Endothelial cell of umbilical vein (primary cell): ENCODE measurements around the gene MRGPRE. TPM values are rescaled to one million over a fixed set of nuclear protein-coding genes. Genes with fewer than 3 reads are reported as not detected.

Experiments
- BruUV-seq: library from RNA; stranded (reverse); fragments of 400-500 nt; replicated peaks from 2 replicates; lab custom pipeline; 2021; lab: Mats Ljungman, UMichigan
- CTCF ChIA-PET: fragments of 300-600, 350-600 bp; sonication (Branson Sonifier 250); formaldehyde crosslinking; loops from one replicate; lab custom pipeline; 2021; ENCODE audit warnings: antibody characterized with exemption, inconsistent platforms; lab: Charles Lee
- POLR2A ChIA-PET: fragments of 300-600, 350-600 bp; sonication (Branson Sonifier 250); formaldehyde crosslinking; loops from one replicate; lab custom pipeline; 2021; ENCODE audit warnings: antibody characterized with exemption, inconsistent platforms; lab: Charles Lee
- DNase-seq: peaks from one replicate; pipeline ENCODE4 v3.0.0-alpha.2; 2011; ENCODE audit warnings: low read depth, low spot score
- FAIRE-seq: peaks from 2 replicates; lab custom pipeline; 2011; peaks lifted over from hg19 to GRCh38; lab: Jason Lieb, UNC
- H2AFZ ChIP-seq: 2 replicates; pipeline ENCODE4 v1.6.0; 2012; ENCODE audit warnings: low read depth, low read length, control low read depth, inconsistent platforms
- H3K27ac ChIP-seq: 2 replicates; pipeline ENCODE4 v1.5.1; 2011; ENCODE audit warnings: low read depth, mild to moderate bottlenecking, control low read depth, low read length, moderate library complexity; ENCODE audit not compliant: insufficient read depth
- H3K27me3 ChIP-seq, 2 experiments: 2 replicates each; pipeline versions ENCODE4 v1.6.0 to v1.6.1; 2011; ENCODE audit warnings: low read length in 2 of 2, mixed read lengths in 1 of 2; ENCODE audit not compliant: control insufficient read depth in 2 of 2, insufficient read depth in 2 of 2
- H3K36me3 ChIP-seq, 2 experiments: 2 replicates in 1 of 2; 3 replicates in 1 of 2; pipeline ENCODE4 v1.5.1; 2011; ENCODE audit warnings: low read length in 2 of 2, mild to moderate bottlenecking in 1 of 2, moderate library complexity in 1 of 2; ENCODE audit not compliant: control insufficient read depth in 2 of 2, insufficient read depth in 2 of 2; ENCODE audit errors: extremely low read depth in 1 of 2
- H3K4me1 ChIP-seq: 3 replicates; pipeline ENCODE4 v1.5.1; 2011; ENCODE audit warnings: mild to moderate bottlenecking, low read length; ENCODE audit not compliant: control insufficient read depth, insufficient read depth; ENCODE audit errors: extremely low read depth
- H3K4me2 ChIP-seq: 2 replicates; pipeline ENCODE4 v1.6.1; 2011; ENCODE audit warnings: low read length, control low read depth, mixed read lengths; ENCODE audit not compliant: insufficient read depth
- H3K4me3 ChIP-seq, 3 experiments: fragments of 200-600 bp in 1 of 3; sonication (generic), shearing (Covaris generic) in 1 of 3; replicated peaks in 1 of 3; 2 replicates each; pipeline ENCODE4 v1.5.1; 2011 to 2016; ENCODE audit warnings: control low read depth in 3 of 3, low read length in 3 of 3, mild to moderate bottlenecking in 2 of 3, inconsistent platforms in 1 of 3, low read depth in 1 of 3, moderate library complexity in 1 of 3; ENCODE audit not compliant: insufficient read depth in 1 of 3
- H3K79me2 ChIP-seq: 2 replicates; pipeline ENCODE4 v1.6.0; 2012; ENCODE audit warnings: low read length, inconsistent platforms; ENCODE audit not compliant: control insufficient read depth, insufficient read depth
- H3K9ac ChIP-seq: replicated peaks from 2 replicates; pipeline ENCODE3; 2011; ENCODE audit warnings: low read length, control low read depth; ENCODE audit not compliant: insufficient read depth; ENCODE audit errors: extremely low read depth
- H3K9me1 ChIP-seq: replicated peaks from 3 replicates; pipeline ENCODE4 v1.6.0; 2011; ENCODE audit warnings: mild to moderate bottlenecking, low read length; ENCODE audit not compliant: control insufficient read depth, insufficient read depth; ENCODE audit errors: extremely low read depth
- H3K9me3 ChIP-seq: replicated peaks from 2 replicates; pipeline ENCODE4 v1.5.1; 2012; ENCODE audit warnings: low read length, inconsistent platforms; ENCODE audit not compliant: control insufficient read depth, insufficient read depth
- H4K20me1 ChIP-seq: replicated peaks from 2 replicates; pipeline ENCODE3; 2011; ENCODE audit warnings: mild to moderate bottlenecking, low read length; ENCODE audit not compliant: control insufficient read depth, insufficient read depth; ENCODE audit errors: extremely low read depth
- CTCF ChIP-seq, 2 donors: IDR thresholded peaks; 1 replicate in 1 of 2; 2 replicates in 1 of 2; pipeline ENCODE4 v1.5.1; 2011; ENCODE audit warnings: low read length in 2 of 2, mild to moderate bottlenecking in 2 of 2, moderate library complexity in 2 of 2, control low read depth in 1 of 2, inconsistent platforms in 1 of 2, low read depth in 1 of 2; ENCODE audit not compliant: insufficient read depth in 1 of 2; ENCODE audit errors: extremely low read depth in 1 of 2
- EZH2 ChIP-seq: IDR thresholded peaks from 2 replicates; pipeline ENCODE4 v1.6.1; 2012; ENCODE audit warnings: borderline replicate concordance, low read depth, mild to moderate bottlenecking, moderate library complexity, low read length, inconsistent platforms; ENCODE audit not compliant: severe bottlenecking
- FOS ChIP-seq: IDR thresholded peaks from 2 replicates; pipeline ENCODE4 v1.6.1; 2011; ENCODE audit warnings: mild to moderate bottlenecking, low read length, moderate library complexity, borderline replicate concordance; ENCODE audit not compliant: insufficient read depth
- GATA2 ChIP-seq: IDR thresholded peaks from 2 replicates; pipeline ENCODE4 v1.7.0; 2011; ENCODE audit warnings: low read depth, mild to moderate bottlenecking, moderate library complexity, mixed read lengths, low read length; ENCODE audit not compliant: insufficient read length, insufficient read depth
- JUN ChIP-seq: IDR thresholded peaks from 2 replicates; pipeline ENCODE4 v1.6.1; 2011; ENCODE audit warnings: borderline replicate concordance, low read depth; ENCODE audit not compliant: insufficient read length, insufficient read depth
- MAX ChIP-seq: IDR thresholded peaks from 2 replicates; pipeline ENCODE4 v1.6.1; 2011; ENCODE audit not compliant: insufficient read depth, insufficient read length
- MYC ChIP-seq: IDR thresholded peaks from one replicate; pipeline ENCODE4 v1.6.1; 2011; ENCODE audit warnings: mild to moderate bottlenecking, low read depth, low read length
- POLR2A ChIP-seq: IDR thresholded peaks from 2 replicates; pipeline ENCODE4 v1.6.1; 2012; ENCODE audit warnings: low read depth, mild to moderate bottlenecking, control low read depth, low read length
- POLR2AphosphoS5 ChIP-seq: IDR thresholded peaks from 2 replicates; pipeline ENCODE4 v1.6.1; 2012; ENCODE audit warnings: low read depth, mild to moderate bottlenecking, control low read depth, low read length, moderate library complexity; ENCODE audit not compliant: insufficient read depth
- dilution Hi-C: fragments of 300-500 bp; cut with MboI; formaldehyde crosslinking; loops from one replicate; pipeline ENCODE4 v1.15.0; 2019; ENCODE audit warnings: low sequenced_read_pairs; ENCODE audit not compliant: extremely low pct_ligation_motif_present
- intact Hi-C: fragments of 100-400 bp; cut with micrococcal nuclease; formaldehyde crosslinking; loops from one replicate; pipeline ENCODE4 v1.10.0; 2022
- polyA plus RNA-seq, 4 experiments: library from polyadenylated mRNA; depleted of rRNA in 3 of 4; stranded (reverse) in 3 of 4; unstranded in 1 of 4; fragments of >200 nt; gene quantifications; 2 replicates each; pipeline versions ENCODE4 v1.2.1 to v1.2.3, GENCODE V29; 2011 to 2012; ENCODE audit warnings: missing spikeins in 1 of 4
- total RNA-seq: library from RNA; stranded (reverse); gene quantifications from 2 replicates; pipeline ENCODE4 v1.2.3, GENCODE V29; 2021

The MRGPRE gene
- total and polyA plus RNA-seq, 2 donors (not counting 3 experiments of a cell fraction or from before 2014, with no cell fraction given) = not detected

GRCh38 chr11:3200388-3201111 is 31.7 kb downstream of the MRGPRE start:
- intact Hi-C loops = no loop called here
- H3K4me2 ChIP-seq = no peak overlapping the region
- no peaks in the 10 kb centered on the region for H4K20me1 ChIP-seq
- ChIA-PET CTCF (no interaction called here), POLR2A (interaction anchor here (0.7 kb wide), 1 partner anchor 15 kb away, joined by 3 read pairs; no protein-coding TSS in a partner anchor)
- TF ChIP-seq CTCF (IDR thresholded peaks at IDR 0.05; ENCODE audit: extremely low read depth in 1 of 2, insufficient read depth in 1 of 2, low read depth in 1 of 2, low read length in 2 of 2) (no peak), MYC (no peak), JUN (no peak), MAX (no peak), FOS (no peak), EZH2 (no peak), POLR2A (no peak), POLR2AphosphoS5 (no peak), GATA2 (no peak)
- no peaks in the 10 kb centered on the region for H3K36me3 ChIP-seq
- no peak overlapping the region for H3K27ac ChIP-seq
- DNase-seq (no peak), FAIRE-seq (no peak)
- dilution Hi-C loops = no loop called here
- no peak overlapping the region for H3K9ac ChIP-seq
- H3K4me1 ChIP-seq = no peaks in the 10 kb centered on the region
- no peaks in the 10 kb centered on the region for H3K9me3 ChIP-seq
- H3K4me3 ChIP-seq = no peak overlapping the region
- no peaks in the 10 kb centered on the region for H3K79me2 ChIP-seq
- peaks cover 8 to 16% of the 10 kb centered on the region in 2 experiments for H3K27me3 ChIP-seq
- H2AFZ ChIP-seq = no peak overlapping the region
- no peaks in the 10 kb centered on the region for H3K9me1 ChIP-seq
- no TSS peak for BruUV-seq
